Measurements from ENCODE around the gene WWP2.

- TF ChIP-seq EZH2 (IDR thresholded peaks at IDR 0.05): no peak
- TF ChIP-seq POLR2AphosphoS5 (IDR thresholded peaks at IDR 0.05; ENCODE audit: borderline replicate concordance, low read depth, low read length): no peak
Measured at GRCh38 chr16:69910964-69911363, 148.8 kb downstream of the WWP2 start.

Data from SK-N-MC (cell line).